NB4 (cell line): ENCODE results near the gene RHEX.

ENCODE experiments used
- POLR2A ChIP-seq: IDR thresholded peaks from 2 replicates; pipeline ENCODE4 v1.6.1; 2011; ENCODE audit warnings: mild to moderate bottlenecking; ENCODE audit not compliant: insufficient read length; ENCODE audit errors: extremely low read depth
- TF ChIP-seq, protein P1 (sequence below): IDR thresholded peaks from one replicate; pipeline ENCODE4 v1.5.1; 2012; ENCODE audit warnings: low read depth, low read length

DNA sequence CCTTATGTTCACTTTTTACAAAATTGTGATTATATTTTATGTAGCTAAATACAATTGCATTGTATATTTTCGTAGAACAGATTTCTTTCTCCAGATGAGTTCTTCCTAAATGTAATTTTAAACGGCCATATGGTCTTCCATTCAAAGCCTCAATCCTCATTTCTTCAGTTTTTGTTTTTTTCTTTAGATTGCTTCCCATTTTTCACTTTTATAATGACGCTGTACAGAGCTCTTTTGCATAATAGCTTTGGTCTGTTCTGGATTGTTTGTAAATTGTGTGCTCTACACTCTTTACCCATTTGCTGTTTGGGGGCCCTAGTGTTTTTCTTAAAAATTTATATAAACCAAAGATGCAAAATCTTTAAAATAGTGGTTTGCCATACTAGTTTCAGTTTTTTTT is 36.4 kb downstream of the RHEX start:
- TF ChIP-seq, protein P1, sequence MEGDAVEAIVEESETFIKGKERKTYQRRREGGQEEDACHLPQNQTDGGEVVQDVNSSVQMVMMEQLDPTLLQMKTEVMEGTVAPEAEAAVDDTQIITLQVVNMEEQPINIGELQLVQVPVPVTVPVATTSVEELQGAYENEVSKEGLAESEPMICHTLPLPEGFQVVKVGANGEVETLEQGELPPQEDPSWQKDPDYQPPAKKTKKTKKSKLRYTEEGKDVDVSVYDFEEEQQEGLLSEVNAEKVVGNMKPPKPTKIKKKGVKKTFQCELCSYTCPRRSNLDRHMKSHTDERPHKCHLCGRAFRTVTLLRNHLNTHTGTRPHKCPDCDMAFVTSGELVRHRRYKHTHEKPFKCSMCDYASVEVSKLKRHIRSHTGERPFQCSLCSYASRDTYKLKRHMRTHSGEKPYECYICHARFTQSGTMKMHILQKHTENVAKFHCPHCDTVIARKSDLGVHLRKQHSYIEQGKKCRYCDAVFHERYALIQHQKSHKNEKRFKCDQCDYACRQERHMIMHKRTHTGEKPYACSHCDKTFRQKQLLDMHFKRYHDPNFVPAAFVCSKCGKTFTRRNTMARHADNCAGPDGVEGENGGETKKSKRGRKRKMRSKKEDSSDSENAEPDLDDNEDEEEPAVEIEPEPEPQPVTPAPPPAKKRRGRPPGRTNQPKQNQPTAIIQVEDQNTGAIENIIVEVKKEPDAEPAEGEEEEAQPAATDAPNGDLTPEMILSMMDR, result no peak
- TF ChIP-seq POLR2A, result no peak
